HL-60/S4 treated with phorbol 12-myristate 13-acetate at 8.2 ng/mL for 4 days and 3 days (cell line): ENCODE data around the gene SERHL2.
"Not testable (repeated sequence)": the region's sequence is repeated elsewhere in the genome, so short reads cannot be mapped to it uniquely, and the experiment has no call there.

Experiments
- in situ Hi-C: fragments of 300-500 bp; cut with MboI; formaldehyde crosslinking; loops from 2 replicates; pipeline ENCODE4 v1.15.0; 2022; ENCODE audit warnings: low sequenced_read_pairs

Gene SERHL2

GRCh38 chr22:42553475-42554361 lies at the start of gene SERHL2:
Gene SERHL2 (plus strand): TSS chr22:42553956. CDS start chr22:42554021, 65 bp downstream.
- in situ Hi-C loops, result no loop called here

- in situ Hi-C loops, result not testable (repeated sequence)
These were observed 45.3 kb upstream of the SERHL2 start for GRCh38 chr22:42508327-42508974.

- in situ Hi-C loops, result not testable (repeated sequence)
These were observed 44.8 kb upstream of the SERHL2 start for GRCh38 chr22:42508975-42509364.

- in situ Hi-C loops, result no loop called here
These were observed 44.2 kb upstream of the SERHL2 start for GRCh38 chr22:42509548-42509947.

DNA sequence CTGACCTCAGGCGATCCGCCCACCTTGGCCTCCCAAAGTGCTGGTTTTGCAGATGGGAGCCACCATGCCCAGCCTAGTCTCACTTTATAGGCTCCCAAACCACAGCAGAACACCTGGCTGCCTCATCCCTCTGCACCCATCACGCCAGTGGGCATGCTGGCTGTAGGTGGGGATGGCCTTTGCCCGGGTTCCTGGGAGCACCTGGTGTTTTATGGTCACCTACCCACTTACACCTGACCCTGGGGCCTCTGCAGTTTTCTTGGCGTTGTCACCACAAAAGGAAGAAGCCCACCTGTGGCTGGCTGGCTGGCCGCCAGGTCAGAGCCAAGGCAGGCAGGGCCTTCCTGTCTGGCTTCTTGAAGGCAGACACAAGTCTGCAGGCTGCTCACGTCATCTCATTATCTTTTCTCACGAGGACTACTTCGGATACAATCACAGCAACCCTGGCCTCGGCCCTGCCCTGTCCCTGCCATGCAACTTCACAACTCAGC lies 42.3 kb upstream of the SERHL2 start:
- in situ Hi-C loops, result no loop called here

DNA sequence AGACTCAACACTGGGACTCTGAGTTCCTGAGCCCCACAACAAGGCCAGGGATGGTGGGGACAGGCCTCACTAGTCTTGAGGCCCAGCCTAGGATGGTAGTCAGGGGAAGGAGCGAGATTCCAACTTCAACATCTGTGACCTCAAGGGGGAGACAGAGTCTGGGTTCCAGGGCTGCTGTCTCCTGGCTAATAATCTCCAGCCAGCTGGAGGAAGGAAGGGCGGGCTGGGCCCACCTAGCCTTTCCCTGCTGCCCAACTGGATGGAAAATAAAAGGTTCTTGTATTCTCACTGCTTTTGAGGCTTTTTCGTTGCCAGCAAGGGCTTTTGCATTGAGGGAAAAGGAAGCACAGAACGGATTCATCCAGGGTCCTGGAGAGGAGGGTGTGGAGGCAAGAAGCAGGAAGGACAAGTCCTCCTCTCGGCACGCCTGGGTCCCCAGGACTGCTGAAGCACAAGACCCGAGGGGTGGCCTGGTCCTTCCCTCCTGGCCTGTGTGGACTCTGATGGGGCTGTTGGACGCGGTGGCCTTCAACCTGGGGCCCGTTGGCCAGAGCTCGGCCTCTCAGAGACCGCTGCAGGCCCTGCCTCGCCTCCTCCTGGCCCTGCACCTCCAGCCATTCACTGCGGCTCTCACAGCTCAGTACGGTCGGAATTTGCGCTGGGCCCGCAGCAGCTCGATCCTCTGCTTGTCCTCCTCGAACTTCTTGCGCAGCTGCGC lies 41.3 kb upstream of the SERHL2 start:
- in situ Hi-C loops, result not testable (repeated sequence)

GRCh38 chr22:42514331-42514730 lies 39.4 kb upstream of the SERHL2 start:
- in situ Hi-C loops, result not testable (repeated sequence)

DNA sequence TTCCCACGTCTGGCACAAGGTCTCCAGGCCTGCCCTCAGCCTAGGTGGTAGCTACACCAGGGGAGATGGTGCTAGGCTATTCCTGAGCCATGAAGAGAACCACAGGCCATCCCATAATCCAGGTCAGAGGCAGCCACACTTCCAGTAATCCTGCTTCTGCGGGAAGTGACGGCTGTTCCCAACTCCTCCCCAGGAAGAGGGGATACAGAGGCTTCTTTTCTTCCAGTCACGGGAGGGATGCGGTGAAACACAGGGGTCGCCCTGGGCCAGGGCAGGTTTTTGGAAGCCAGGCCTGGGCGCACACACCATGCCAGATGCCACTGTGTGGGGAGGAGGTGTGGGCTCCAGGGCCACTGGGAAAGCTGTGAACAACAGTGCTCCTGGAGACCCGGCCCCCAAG lies 38.5 kb upstream of the SERHL2 start:
- in situ Hi-C loops, result not testable (repeated sequence)

- in situ Hi-C loops, result no loop called here
These were observed 37.9 kb upstream of the SERHL2 start for GRCh38 chr22:42515896-42516295.

- in situ Hi-C loops, result not testable (repeated sequence)
These were observed 36.7 kb upstream of the SERHL2 start for GRCh38 chr22:42517103-42517502.

GRCh38 chr22:42518638-42519524 lies 34.9 kb upstream of the SERHL2 start:
- in situ Hi-C loops, result not testable (repeated sequence)

- in situ Hi-C loops, result no loop called here
These were observed 34.0 kb upstream of the SERHL2 start, which contains the start of gene RRP7A for GRCh38 chr22:42519525-42520401. Gene RRP7A (minus strand): TSS chr22:42519796. CDS start chr22:42519786, 10 bp downstream.

- in situ Hi-C loops, result no loop called here
These were observed 32.6 kb upstream of the SERHL2 start for GRCh38 chr22:42521228-42521546.

GRCh38 chr22:42522546-42522945 lies 31.2 kb upstream of the SERHL2 start:
- in situ Hi-C loops, result no loop called here

GRCh38 chr22:42528591-42529307 lies 25.0 kb upstream of the SERHL2 start:
- in situ Hi-C loops, result no loop called here

DNA sequence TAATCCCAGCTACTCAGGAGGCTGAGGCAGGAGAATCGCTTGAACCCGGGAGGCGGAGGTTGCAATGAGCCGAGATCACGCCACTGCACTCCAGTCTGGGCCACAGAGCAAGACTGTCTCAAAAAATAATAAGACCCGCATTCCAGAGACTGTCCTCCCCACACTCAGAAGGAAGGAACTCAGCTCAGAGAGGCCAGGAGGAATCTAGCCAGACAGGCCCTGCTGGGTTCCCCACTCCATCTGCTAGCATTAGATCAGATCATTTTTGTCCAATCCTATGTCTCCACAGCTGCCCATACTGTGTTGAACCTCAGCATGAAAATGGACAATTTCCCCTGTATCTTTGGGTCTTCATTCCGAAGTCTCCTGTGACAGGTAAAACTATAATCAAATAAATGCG lies 24.3 kb upstream of the SERHL2 start:
- in situ Hi-C loops, result not testable (repeated sequence)

- in situ Hi-C loops, result not testable (repeated sequence)
These were observed 22.2 kb upstream of the SERHL2 start for GRCh38 chr22:42531401-42532084.

- in situ Hi-C loops, result no loop called here
These were observed 20.1 kb upstream of the SERHL2 start for GRCh38 chr22:42533638-42533977.
